Tibial nerve (tissue), 4 donors: ENCODE measurements around the gene DDX51. TPM values are rescaled to one million over a fixed set of nuclear protein-coding genes. Genes with fewer than 3 reads are reported as not detected.

ENCODE experiments used
- DNase-seq, 2 donors: peaks; one replicate each; pipeline ENCODE4 v3.0.0-alpha.2; 2019; ENCODE audit warnings: low spot score in 2 of 2
- H3K27ac ChIP-seq, 4 donors: fragments of 200-600 bp; sonication (generic) in 3 of 4; one replicate each; pipeline ENCODE4 v1.5.1; 2017 to 2019; ENCODE audit warnings: mild to moderate bottlenecking in 1 of 4
- H3K27me3 ChIP-seq, 2 donors: fragments of 200-600 bp; sonication (generic) in 1 of 2; one replicate each; pipeline versions ENCODE4 v1.5.1 to v1.6.0; 2017 to 2019
- H3K36me3 ChIP-seq, 3 donors: fragments of 200-600 bp; sonication (generic); one replicate each; pipeline ENCODE4 v1.5.1; 2018 to 2019
- H3K4me1 ChIP-seq, 4 donors: fragments of 200-600 bp; sonication (generic) in 3 of 4; one replicate each; pipeline ENCODE4 v1.5.1; 2017 to 2019
- H3K4me3 ChIP-seq, 4 donors: fragments of 200-600 bp; sonication (generic) in 3 of 4; one replicate each; pipeline ENCODE4 v1.5.1; 2017 to 2019; ENCODE audit warnings: mild to moderate bottlenecking in 1 of 4, moderate library complexity in 1 of 4
- H3K9me3 ChIP-seq, 4 donors: fragments of 200-600 bp; sonication (generic) in 3 of 4; one replicate each; pipeline ENCODE4 v1.5.1; 2017 to 2019
- EP300 ChIP-seq, 2 donors: sonication (generic); formaldehyde crosslinking; IDR thresholded peaks; one replicate each; pipeline ENCODE4 v1.6.1; 2017; ENCODE audit warnings: antibody characterized with exemption in 2 of 2, mild to moderate bottlenecking in 1 of 2
- POLR2A ChIP-seq, 2 donors: fragments of 450-650 bp; IDR thresholded peaks; one replicate each; pipeline ENCODE4 v1.6.1; 2017; ENCODE audit warnings: antibody characterized with exemption in 2 of 2, mild to moderate bottlenecking in 2 of 2, moderate library complexity in 2 of 2
- WGBS, 2 donors: methylation state at CpG; one replicate each; pipeline ENCODE4 v1.1.5; 2018; 5-methylcytosine and 5-hydroxymethylcytosine counted together
- total RNA-seq, 4 donors: library from RNA; depleted of rRNA; stranded (reverse); fragments of >200 nt; gene quantifications; one replicate each; pipeline ENCODE4 v1.1.0, GENCODE V29; 2016
- TF ChIP-seq, protein P1 (sequence below), 5 experiments: fragments of 200-600 bp in 3 of 5; fragments of 450-650 bp in 2 of 5; sonication (generic) in 3 of 5; IDR thresholded peaks; one replicate each; pipeline ENCODE4 v1.5.1; 2016 to 2019; ENCODE audit warnings: antibody characterized with exemption in 5 of 5, mild to moderate bottlenecking in 3 of 5, moderate library complexity in 2 of 5

DDX51 gene
- total RNA-seq, 4 donors from 2014 or later, result 15.5 to 43.8 (median 28.7) TPM

DNA sequence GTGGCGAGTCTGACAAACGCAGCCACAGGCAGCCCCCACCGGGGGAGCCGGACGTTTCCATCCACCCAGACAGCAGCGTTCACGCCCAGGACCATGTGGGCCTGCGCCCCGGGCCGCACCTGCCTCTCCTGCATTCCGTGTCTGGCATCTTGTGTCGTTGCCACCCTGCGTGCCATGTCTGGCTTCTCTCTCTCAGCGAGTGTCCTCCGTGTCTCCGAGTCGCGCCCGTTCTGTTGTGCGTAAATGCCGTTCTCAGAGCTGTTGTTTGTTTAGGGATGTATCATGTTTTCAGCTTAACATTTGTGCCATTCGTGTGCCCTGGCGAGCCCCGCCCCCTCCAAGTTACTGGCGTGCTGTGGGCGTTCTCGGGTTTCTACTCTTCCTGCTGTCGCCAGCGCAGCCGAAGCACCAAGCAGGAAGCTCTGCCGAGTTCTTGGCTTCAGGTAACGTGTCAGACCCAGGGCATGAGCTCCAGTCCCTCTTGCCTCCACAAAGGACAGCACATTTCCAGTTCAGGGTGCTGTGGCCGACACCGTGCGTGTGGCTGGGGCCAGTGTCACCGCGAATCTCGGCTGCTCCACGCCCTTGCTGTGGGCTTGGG, 34.8 kb upstream of the DDX51 start:
- Histone ChIP-seq H3K4me3 (no peak overlapping the region), H3K27ac (no peak overlapping the region), H3K27me3 (peaks cover 0 to 61% of the 10 kb centered on the region in 2 donors), H3K4me1 (no peaks in the 10 kb centered on the region), H3K36me3 (no peaks in the 10 kb centered on the region), H3K9me3 (peaks cover 0 to 4% (median 0%) of the 10 kb centered on the region in 4 donors)
- DNase-seq, result no peak
- TF ChIP-seq, protein P1, sequence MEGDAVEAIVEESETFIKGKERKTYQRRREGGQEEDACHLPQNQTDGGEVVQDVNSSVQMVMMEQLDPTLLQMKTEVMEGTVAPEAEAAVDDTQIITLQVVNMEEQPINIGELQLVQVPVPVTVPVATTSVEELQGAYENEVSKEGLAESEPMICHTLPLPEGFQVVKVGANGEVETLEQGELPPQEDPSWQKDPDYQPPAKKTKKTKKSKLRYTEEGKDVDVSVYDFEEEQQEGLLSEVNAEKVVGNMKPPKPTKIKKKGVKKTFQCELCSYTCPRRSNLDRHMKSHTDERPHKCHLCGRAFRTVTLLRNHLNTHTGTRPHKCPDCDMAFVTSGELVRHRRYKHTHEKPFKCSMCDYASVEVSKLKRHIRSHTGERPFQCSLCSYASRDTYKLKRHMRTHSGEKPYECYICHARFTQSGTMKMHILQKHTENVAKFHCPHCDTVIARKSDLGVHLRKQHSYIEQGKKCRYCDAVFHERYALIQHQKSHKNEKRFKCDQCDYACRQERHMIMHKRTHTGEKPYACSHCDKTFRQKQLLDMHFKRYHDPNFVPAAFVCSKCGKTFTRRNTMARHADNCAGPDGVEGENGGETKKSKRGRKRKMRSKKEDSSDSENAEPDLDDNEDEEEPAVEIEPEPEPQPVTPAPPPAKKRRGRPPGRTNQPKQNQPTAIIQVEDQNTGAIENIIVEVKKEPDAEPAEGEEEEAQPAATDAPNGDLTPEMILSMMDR (IDR thresholded peaks at IDR 0.05), result no peak
- TF ChIP-seq POLR2A (IDR thresholded peaks at IDR 0.05) (no peak), EP300 (IDR thresholded peaks at IDR 0.05) (no peak)
- WGBS, 2 donors, result 70 to 72% methylated on average over 39 of the region's 39 CpGs

DNA sequence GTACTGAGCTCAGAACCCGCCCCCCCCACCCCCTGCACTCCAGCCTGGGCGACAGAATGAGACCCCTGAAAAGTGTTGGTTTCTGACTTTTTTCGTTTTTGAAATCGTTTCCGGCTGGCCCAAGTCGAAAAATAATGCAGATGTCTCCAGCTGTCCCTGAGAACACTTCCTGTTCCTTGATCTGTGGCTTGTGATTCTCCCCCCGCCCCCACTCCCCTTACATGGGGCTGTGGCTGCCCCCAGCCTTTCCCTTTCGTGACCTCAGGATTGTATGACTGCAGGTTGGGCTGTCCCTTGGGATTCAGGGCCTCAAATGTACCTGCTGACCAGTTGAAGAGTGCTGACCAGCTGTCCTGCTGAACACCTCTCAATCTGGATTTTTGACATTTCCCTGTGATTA, 34.2 kb upstream of the DDX51 start:
- no peaks in the 10 kb centered on the region for H3K36me3 ChIP-seq
- no peak for DNase-seq
- no peak overlapping the region for H3K4me3 ChIP-seq
- H3K27ac ChIP-seq, result no peak overlapping the region
- no peaks in the 10 kb centered on the region for H3K4me1 ChIP-seq
- H3K27me3 ChIP-seq, result peaks cover 0 to 67% of the 10 kb centered on the region in 2 donors
- 35 to 36% methylated on average over 8 of the region's 8 CpGs for WGBS, 2 donors
- TF ChIP-seq, protein P1 (IDR thresholded peaks at IDR 0.05), result no peak
- TF ChIP-seq POLR2A (IDR thresholded peaks at IDR 0.05), result no peak
- TF ChIP-seq EP300 (IDR thresholded peaks at IDR 0.05), result no peak
- H3K9me3 ChIP-seq, result peaks cover 0 to 4% (median 0%) of the 10 kb centered on the region in 4 donors

DNA sequence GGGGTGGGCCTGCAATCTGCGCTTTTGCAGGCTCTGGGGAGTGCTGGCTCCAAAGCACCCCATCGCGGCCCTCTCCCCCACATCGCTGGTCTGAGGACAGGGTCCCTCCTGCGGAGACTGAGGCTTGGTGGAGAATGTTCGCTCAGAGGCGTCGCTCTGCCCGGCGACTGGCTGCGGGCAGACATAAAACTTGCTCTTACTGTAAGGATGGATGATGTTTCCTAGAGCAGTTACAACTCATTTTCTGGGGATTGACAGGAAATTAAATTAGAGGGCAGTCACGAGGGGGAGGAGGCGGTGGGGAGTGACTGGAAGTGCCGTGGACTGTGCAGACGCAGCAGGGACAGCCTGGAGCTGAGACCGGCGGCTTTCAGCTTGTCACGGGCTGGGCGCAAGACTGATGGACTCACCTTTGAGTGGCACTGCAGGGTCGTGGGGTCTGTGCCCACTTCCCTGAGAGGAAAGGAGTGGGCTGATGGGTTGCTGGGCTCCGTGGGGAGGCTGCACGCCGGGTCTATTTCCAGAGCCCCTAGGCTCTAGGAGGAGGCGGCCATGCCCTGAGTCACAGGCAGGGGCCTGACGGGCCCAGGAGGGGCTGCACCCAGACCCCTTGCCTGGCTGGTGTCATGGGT, 32.9 kb upstream of the DDX51 start:
- H3K27ac ChIP-seq, result no peak overlapping the region
- WGBS, 2 donors, result 71 to 72% methylated on average over 24 to 25 of the region's 25 CpGs
- DNase-seq, result no peak

DNA sequence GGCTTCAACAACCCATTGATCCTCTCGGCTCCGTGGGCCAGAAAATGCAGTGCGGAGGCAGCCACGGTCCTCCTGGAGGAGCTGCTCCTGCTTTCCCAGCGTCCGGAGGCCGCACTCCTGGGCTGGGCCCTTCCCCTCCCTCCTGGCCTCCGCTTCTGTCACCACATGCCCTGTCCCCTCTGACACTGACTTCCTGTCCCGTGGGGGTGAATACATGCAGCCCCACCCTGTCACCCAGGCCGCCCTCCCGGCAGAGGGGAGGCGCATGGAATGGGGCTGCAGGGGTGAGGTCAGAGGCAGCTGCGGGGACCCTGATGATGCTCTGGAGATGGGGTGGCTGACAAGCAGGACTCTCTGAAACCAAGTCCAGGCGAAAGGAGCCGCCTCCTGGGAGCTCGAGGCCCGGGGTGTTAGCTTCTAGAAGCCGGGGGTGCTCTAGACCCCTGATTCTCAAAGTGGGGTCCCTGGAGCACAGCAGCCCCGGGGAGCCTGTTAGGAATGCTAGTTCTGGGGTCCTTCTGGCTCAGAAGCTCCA, 32.3 kb upstream of the DDX51 start:
- 59 to 65% methylated on average over 17 to 18 of the region's 19 CpGs for WGBS, 2 donors

More for the DNA sequence above, 32.9 kb upstream of the DDX51 start:
- Histone ChIP-seq H3K27me3 (peaks cover 0 to 77% of the 10 kb centered on the region in 2 donors), H3K9me3 (peaks cover 0 to 4% (median 0%) of the 10 kb centered on the region in 4 donors), H3K36me3 (no peaks in the 10 kb centered on the region), H3K4me3 (no peak overlapping the region), H3K4me1 (no peaks in the 10 kb centered on the region)
- TF ChIP-seq EP300 (IDR thresholded peaks at IDR 0.05) (no peak), POLR2A (IDR thresholded peaks at IDR 0.05) (no peak)
- TF ChIP-seq, protein P1 (IDR thresholded peaks at IDR 0.05), result no peak

More for the DNA sequence above, 32.3 kb upstream of the DDX51 start:
- no peaks in the 10 kb centered on the region for H3K36me3 ChIP-seq
- peaks cover 0 to 4% (median 0%) of the 10 kb centered on the region in 4 donors for H3K9me3 ChIP-seq
- no peak for TF ChIP-seq EP300 (IDR thresholded peaks at IDR 0.05)
- TF ChIP-seq, protein P1 (IDR thresholded peaks at IDR 0.05), result no peak
- DNase-seq, result no peak
- peaks cover 0 to 83% of the 10 kb centered on the region in 2 donors for H3K27me3 ChIP-seq
- no peak overlapping the region for H3K27ac ChIP-seq
- H3K4me3 ChIP-seq, result no peak overlapping the region
- no peaks in the 10 kb centered on the region for H3K4me1 ChIP-seq
